Sigmoid colon (tissue), 7 donors: Measurements from ENCODE around the gene HMCN1. TPM values are rescaled to one million over a fixed set of nuclear protein-coding genes. Genes with fewer than 3 reads are reported as not detected.

Experiments
- DNase-seq: peaks from one replicate; pipeline ENCODE4 v3.0.0-alpha.2; 2019
- H3K27ac ChIP-seq, 4 donors: fragments of 200-600 bp; sonication (generic); one replicate each; pipeline ENCODE4 v1.5.1; 2016 to 2019; ENCODE audit warnings: mild to moderate bottlenecking in 1 of 4
- H3K27me3 ChIP-seq, 3 donors: fragments of 200-600 bp; sonication (generic); one replicate each; pipeline ENCODE4 v1.5.1; 2019; ENCODE audit warnings: mild to moderate bottlenecking in 1 of 3
- H3K36me3 ChIP-seq, 4 donors: fragments of 200-600 bp; sonication (generic); one replicate each; pipeline ENCODE4 v1.5.1; 2016 to 2019
- H3K4me1 ChIP-seq, 4 donors: fragments of 200-600 bp; sonication (generic); one replicate each; pipeline ENCODE4 v1.5.1; 2017 to 2019
- H3K4me3 ChIP-seq, 4 donors: fragments of 200-600 bp; sonication (generic); one replicate each; pipeline ENCODE4 v1.5.1; 2017 to 2019; ENCODE audit warnings: mild to moderate bottlenecking in 2 of 4, moderate library complexity in 1 of 4
- H3K9me3 ChIP-seq, 4 donors: fragments of 200-600 bp in 3 of 4; sonication (generic) in 3 of 4; one replicate each; pipeline versions ENCODE4 v1.5.1 to v1.6.1; 2013 to 2019
- CTCF ChIP-seq, 4 experiments: fragments of 450-650 bp in 3 of 4; fragments of 200-600 bp in 1 of 4; IDR thresholded peaks; one replicate each; pipeline ENCODE4 v1.5.1; 2016 to 2019; ENCODE audit warnings: antibody characterized with exemption in 4 of 4, mild to moderate bottlenecking in 3 of 4, moderate library complexity in 2 of 4
- EP300 ChIP-seq, 4 donors: sonication (generic); formaldehyde crosslinking; IDR thresholded peaks; one replicate each; pipeline ENCODE4 v1.6.1; 2017; ENCODE audit warnings: antibody characterized with exemption in 4 of 4
- POLR2A ChIP-seq, 2 donors: fragments of 450-650 bp; IDR thresholded peaks; one replicate each; pipeline ENCODE4 v1.6.1; 2016; ENCODE audit warnings: antibody characterized with exemption in 2 of 2, mild to moderate bottlenecking in 2 of 2, moderate library complexity in 2 of 2
- POLR2AphosphoS5 ChIP-seq, 4 donors: sonication (generic); formaldehyde crosslinking; IDR thresholded peaks; one replicate each; pipeline ENCODE4 v1.6.1; 2017; ENCODE audit warnings: antibody characterized with exemption in 4 of 4
- WGBS, 2 donors: extraction: QIAGEN DNeasy Blood & Tissue Kit; methylation state at CpG; one replicate each; pipeline ENCODE4 v1.1.7; 2013; 5-methylcytosine and 5-hydroxymethylcytosine counted together
- intact Hi-C: fragments of 100-400 bp; cut with DNase I; formaldehyde crosslinking; loops from one replicate; pipeline ENCODE4 v1.15.1; 2023
- polyA plus RNA-seq, 3 donors: library from polyadenylated mRNA; stranded (reverse); fragments of 200-250 nt; gene quantifications; one replicate each; pipeline ENCODE4 v1.2.3, GENCODE V29; 2013
- total RNA-seq, 4 donors: library from RNA; depleted of rRNA; stranded (reverse); fragments of >200 nt; gene quantifications; one replicate each; pipeline ENCODE4 v1.1.0, GENCODE V29; 2016
- donor health status: healthy with polysubstance abuse.
- donor health status: Bipolar disorder and iron deficiency.
- donor health status: healthy.

Gene HMCN1
- total and polyA plus RNA-seq, 7 donors = under 0.01 to 22.7 (median 6.7) TPM

DNA sequence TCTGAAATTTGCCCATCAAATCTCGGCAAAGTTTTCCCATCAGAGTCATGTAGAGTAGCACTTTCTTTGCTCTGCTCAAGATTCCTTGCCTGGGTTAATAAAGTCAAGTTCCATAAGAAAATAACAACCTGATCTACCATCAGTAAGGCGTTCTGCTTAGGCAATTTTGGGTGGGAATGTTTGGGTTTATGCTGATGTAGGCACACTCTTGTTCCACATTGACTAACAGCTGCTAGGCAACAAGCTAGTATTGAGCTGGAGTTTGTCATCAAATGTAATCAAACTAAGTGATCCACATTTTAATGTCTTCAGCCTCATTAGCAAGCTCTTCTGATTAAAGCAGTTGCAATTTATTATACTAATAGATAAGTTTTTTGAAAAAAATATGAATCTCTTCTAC lies 12.1 kb upstream of the HMCN1 start:
- no peaks in the 10 kb centered on the region for H3K36me3 ChIP-seq
- intact Hi-C loops = no loop called here
- DNase-seq = no peak
- H3K4me1 ChIP-seq = no peaks in the 10 kb centered on the region
- H3K27me3 ChIP-seq = no peaks in the 10 kb centered on the region
- 80 to 82% methylated on average over 2 of the region's 2 CpGs for WGBS, 2 donors
- H3K9me3 ChIP-seq = no peaks in the 10 kb centered on the region
- TF ChIP-seq CTCF (IDR thresholded peaks at IDR 0.05) (no peak), EP300 (IDR thresholded peaks at IDR 0.05) (no peak), POLR2AphosphoS5 (IDR thresholded peaks at IDR 0.05) (no peak), POLR2A (IDR thresholded peaks at IDR 0.05) (no peak)
- no peak overlapping the region for H3K27ac ChIP-seq
- H3K4me3 ChIP-seq = no peak overlapping the region

DNA sequence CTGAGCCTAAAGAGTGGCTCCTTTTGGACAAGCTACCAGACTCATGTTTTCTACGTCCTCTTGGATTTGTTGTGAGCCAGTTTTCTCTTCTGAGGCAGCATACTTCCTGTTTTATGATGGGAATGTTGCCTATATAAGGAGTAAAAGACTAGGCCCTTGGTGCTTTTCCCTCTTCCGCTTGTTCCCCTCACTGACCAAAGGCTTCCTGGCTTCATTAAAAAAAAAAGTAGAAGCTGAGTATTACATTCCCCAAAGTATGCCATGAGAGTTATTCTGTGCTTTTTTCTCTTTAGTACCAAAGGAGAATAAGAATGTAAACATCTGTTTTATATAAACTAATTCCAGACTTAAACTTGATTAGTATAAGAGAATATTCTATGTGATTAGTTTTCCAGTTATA lies 6.5 kb upstream of the HMCN1 start:
- H3K4me1 ChIP-seq = no peaks in the 10 kb centered on the region
- DNase-seq = no peak
- 90 to 91% methylated on average over 2 of the region's 2 CpGs for WGBS, 2 donors
- no peaks in the 10 kb centered on the region for H3K36me3 ChIP-seq
- H3K4me3 ChIP-seq = no peak overlapping the region
- no peaks in the 10 kb centered on the region for H3K9me3 ChIP-seq
- TF ChIP-seq EP300 (IDR thresholded peaks at IDR 0.05) (no peak), CTCF (IDR thresholded peaks at IDR 0.05) (no peak), POLR2AphosphoS5 (IDR thresholded peaks at IDR 0.05) (no peak), POLR2A (IDR thresholded peaks at IDR 0.05) (no peak)
- no peak overlapping the region for H3K27ac ChIP-seq
- intact Hi-C loops = no loop called here
- no peaks in the 10 kb centered on the region for H3K27me3 ChIP-seq

DNA sequence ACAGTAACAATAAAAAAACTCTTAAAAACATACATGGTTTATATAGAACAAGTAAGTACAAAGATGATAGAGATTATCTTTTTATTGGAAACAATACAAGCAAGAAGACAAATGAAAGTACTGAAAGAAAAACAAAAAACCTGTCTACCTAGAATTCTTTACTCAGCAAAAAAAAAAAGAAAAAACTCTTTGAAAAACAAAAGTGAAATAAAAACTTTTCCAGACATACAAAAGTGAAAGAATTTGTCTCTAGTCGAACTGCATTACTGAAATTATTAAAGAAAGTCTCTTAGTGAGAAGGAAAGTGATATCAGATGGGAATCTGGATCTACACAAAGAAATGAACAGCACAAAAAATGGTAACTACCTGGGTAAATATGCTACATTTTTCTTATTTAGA lies 2.7 kb upstream of the HMCN1 start:
- 40 to 66% methylated on average over 1 of the region's 1 CpG for WGBS, 2 donors
- H3K4me1 ChIP-seq = peaks cover 0 to 13% (median 6%) of the 10 kb centered on the region in 4 donors
- no peaks in the 10 kb centered on the region for H3K9me3 ChIP-seq
- TF ChIP-seq CTCF (IDR thresholded peaks at IDR 0.05) = no peak
- TF ChIP-seq POLR2A (IDR thresholded peaks at IDR 0.05) = no peak
- TF ChIP-seq EP300 (IDR thresholded peaks at IDR 0.05) = no peak
- no peak for TF ChIP-seq POLR2AphosphoS5 (IDR thresholded peaks at IDR 0.05)
- intact Hi-C loops = no loop called here
- no peak for DNase-seq
- H3K27ac ChIP-seq = no peak overlapping the region
- H3K4me3 ChIP-seq = no peak overlapping the region
- no peaks in the 10 kb centered on the region for H3K27me3 ChIP-seq
- no peaks in the 10 kb centered on the region for H3K36me3 ChIP-seq

DNA sequence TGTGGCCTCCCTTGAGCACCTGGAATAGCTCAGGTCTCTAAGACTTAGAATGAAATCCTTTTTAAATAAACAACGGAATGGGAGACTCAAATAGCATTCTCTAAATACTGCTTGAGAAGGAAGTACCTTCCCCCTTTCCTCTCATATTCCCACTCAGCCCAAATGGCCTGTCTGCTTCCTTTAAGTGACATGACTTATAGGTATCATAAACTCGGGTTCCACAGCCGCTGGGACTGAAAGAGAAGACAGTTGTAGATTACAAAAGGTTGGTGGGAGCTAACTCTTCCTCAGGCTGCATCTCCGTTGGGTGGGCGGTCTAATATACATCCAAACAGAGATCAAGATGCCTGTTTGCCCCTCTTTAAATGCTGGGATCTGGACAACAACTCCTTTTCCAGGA lies 1.2 kb upstream of the HMCN1 start:
- Histone ChIP-seq H3K27me3 (no peaks in the 10 kb centered on the region), H3K4me3 (no peak overlapping the region), H3K9me3 (no peaks in the 10 kb centered on the region), H3K36me3 (no peaks in the 10 kb centered on the region), H3K4me1 (peaks cover 0 to 13% (median 6%) of the 10 kb centered on the region in 4 donors), H3K27ac (peak overlapping the region in 2 of 4 donors; percentile 75 to 92)
- no peak for TF ChIP-seq POLR2A (IDR thresholded peaks at IDR 0.05)
- no peak for TF ChIP-seq EP300 (IDR thresholded peaks at IDR 0.05)
- TF ChIP-seq POLR2AphosphoS5 (IDR thresholded peaks at IDR 0.05) = no peak
- no peak for TF ChIP-seq CTCF (IDR thresholded peaks at IDR 0.05)
- WGBS, 2 donors = 45 to 61% methylated on average over 5 of the region's 5 CpGs
- intact Hi-C loops = no loop called here
- no peak for DNase-seq
